WTC11 (cell line): ENCODE measurements around the gene TBC1D23.

Experiments used
- CREM ChIP-seq: sonication (generic); formaldehyde crosslinking; IDR thresholded peaks from 2 replicates; pipeline ENCODE4 v1.8.1; 2022; ENCODE audit warnings: mild to moderate bottlenecking, missing genetic modification reagents, moderate library complexity
- FOXK1 ChIP-seq: sonication (generic); formaldehyde crosslinking; IDR thresholded peaks from 2 replicates; pipeline ENCODE4 v1.8.0; 2022; ENCODE audit warnings: mild to moderate bottlenecking, moderate library complexity, missing genetic modification reagents
- JUN ChIP-seq: sonication (generic); formaldehyde crosslinking; IDR thresholded peaks from 2 replicates; pipeline ENCODE4 v1.8.0; 2023; ENCODE audit warnings: mild to moderate bottlenecking, missing genetic modification reagents
- MYBL2 ChIP-seq: sonication (generic); formaldehyde crosslinking; IDR thresholded peaks from 2 replicates; pipeline ENCODE4 v1.8.1; 2023; ENCODE audit warnings: mild to moderate bottlenecking, moderate library complexity, missing genetic modification reagents
- NR2C2 ChIP-seq: sonication (generic); formaldehyde crosslinking; IDR thresholded peaks from 2 replicates; pipeline ENCODE4 v1.8.0; 2022; ENCODE audit warnings: mild to moderate bottlenecking, missing genetic modification reagents
- TEAD4 ChIP-seq: sonication (generic); formaldehyde crosslinking; IDR thresholded peaks from 2 replicates; pipeline ENCODE4 v1.8.0; 2022; ENCODE audit warnings: mild to moderate bottlenecking, missing genetic modification reagents
- TF ChIP-seq, protein P1 (sequence below): sonication (generic); formaldehyde crosslinking; IDR thresholded peaks from 2 replicates; pipeline ENCODE4 v1.8.1; 2023; ENCODE audit warnings: mild to moderate bottlenecking, missing genetic modification reagents
- TF ChIP-seq, protein P2 (sequence below): fragments of 200-600 bp; IDR thresholded peaks from 2 replicates; pipeline ENCODE4 v1.8.0; 2022; ENCODE audit warnings: antibody characterized with exemption
- TF ChIP-seq, protein P3 (sequence below): sonication (generic); formaldehyde crosslinking; IDR thresholded peaks from 2 replicates; pipeline ENCODE4 v1.8.1; 2023; ENCODE audit warnings: mild to moderate bottlenecking, missing genetic modification reagents
- TF ChIP-seq, protein P4 (sequence below): sonication (generic); formaldehyde crosslinking; IDR thresholded peaks from 2 replicates; pipeline ENCODE4 v1.8.0; 2022; ENCODE audit warnings: mild to moderate bottlenecking, missing genetic modification reagents
- TF ChIP-seq, protein P5 (sequence below): sonication (generic); formaldehyde crosslinking; IDR thresholded peaks from 2 replicates; pipeline ENCODE4 v1.8.0; 2023; ENCODE audit warnings: mild to moderate bottlenecking, missing genetic modification reagents

DNA sequence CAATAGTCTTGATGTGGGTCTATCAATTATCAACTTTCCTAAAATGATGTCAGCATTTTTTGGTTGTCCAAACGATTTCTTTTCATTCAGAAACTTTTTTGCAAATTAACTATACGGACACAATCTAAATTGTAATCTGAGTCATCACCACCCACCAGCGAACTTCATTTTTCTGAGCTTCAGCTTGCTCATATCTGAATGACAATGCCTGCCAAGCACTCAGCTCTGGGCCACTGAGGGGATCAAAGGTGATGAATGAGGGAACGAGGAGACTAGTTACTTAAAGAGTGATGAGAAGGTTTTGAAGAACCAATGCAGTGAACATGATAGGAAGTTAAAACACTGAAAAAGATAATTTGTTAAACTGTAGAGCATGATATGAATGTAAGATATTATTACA lies 14.9 kb upstream of the TBC1D23 start:
- TF ChIP-seq CREM (CRISPR knock-in tag) (no peak), MYBL2 (CRISPR knock-in tag) (no peak), TEAD4 (CRISPR knock-in tag) (no peak), FOXK1 (CRISPR knock-in tag) (no peak), JUN (CRISPR knock-in tag) (no peak), NR2C2 (CRISPR knock-in tag) (no peak)
- TF ChIP-seq, protein P1, sequence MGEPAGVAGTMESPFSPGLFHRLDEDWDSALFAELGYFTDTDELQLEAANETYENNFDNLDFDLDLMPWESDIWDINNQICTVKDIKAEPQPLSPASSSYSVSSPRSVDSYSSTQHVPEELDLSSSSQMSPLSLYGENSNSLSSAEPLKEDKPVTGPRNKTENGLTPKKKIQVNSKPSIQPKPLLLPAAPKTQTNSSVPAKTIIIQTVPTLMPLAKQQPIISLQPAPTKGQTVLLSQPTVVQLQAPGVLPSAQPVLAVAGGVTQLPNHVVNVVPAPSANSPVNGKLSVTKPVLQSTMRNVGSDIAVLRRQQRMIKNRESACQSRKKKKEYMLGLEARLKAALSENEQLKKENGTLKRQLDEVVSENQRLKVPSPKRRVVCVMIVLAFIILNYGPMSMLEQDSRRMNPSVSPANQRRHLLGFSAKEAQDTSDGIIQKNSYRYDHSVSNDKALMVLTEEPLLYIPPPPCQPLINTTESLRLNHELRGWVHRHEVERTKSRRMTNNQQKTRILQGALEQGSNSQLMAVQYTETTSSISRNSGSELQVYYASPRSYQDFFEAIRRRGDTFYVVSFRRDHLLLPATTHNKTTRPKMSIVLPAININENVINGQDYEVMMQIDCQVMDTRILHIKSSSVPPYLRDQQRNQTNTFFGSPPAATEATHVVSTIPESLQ = no peak
- TF ChIP-seq, protein P2, sequence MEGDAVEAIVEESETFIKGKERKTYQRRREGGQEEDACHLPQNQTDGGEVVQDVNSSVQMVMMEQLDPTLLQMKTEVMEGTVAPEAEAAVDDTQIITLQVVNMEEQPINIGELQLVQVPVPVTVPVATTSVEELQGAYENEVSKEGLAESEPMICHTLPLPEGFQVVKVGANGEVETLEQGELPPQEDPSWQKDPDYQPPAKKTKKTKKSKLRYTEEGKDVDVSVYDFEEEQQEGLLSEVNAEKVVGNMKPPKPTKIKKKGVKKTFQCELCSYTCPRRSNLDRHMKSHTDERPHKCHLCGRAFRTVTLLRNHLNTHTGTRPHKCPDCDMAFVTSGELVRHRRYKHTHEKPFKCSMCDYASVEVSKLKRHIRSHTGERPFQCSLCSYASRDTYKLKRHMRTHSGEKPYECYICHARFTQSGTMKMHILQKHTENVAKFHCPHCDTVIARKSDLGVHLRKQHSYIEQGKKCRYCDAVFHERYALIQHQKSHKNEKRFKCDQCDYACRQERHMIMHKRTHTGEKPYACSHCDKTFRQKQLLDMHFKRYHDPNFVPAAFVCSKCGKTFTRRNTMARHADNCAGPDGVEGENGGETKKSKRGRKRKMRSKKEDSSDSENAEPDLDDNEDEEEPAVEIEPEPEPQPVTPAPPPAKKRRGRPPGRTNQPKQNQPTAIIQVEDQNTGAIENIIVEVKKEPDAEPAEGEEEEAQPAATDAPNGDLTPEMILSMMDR = no peak
- TF ChIP-seq, protein P3, sequence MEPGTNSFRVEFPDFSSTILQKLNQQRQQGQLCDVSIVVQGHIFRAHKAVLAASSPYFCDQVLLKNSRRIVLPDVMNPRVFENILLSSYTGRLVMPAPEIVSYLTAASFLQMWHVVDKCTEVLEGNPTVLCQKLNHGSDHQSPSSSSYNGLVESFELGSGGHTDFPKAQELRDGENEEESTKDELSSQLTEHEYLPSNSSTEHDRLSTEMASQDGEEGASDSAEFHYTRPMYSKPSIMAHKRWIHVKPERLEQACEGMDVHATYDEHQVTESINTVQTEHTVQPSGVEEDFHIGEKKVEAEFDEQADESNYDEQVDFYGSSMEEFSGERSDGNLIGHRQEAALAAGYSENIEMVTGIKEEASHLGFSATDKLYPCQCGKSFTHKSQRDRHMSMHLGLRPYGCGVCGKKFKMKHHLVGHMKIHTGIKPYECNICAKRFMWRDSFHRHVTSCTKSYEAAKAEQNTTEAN (CRISPR knock-in tag) = no peak
- TF ChIP-seq, protein P4, sequence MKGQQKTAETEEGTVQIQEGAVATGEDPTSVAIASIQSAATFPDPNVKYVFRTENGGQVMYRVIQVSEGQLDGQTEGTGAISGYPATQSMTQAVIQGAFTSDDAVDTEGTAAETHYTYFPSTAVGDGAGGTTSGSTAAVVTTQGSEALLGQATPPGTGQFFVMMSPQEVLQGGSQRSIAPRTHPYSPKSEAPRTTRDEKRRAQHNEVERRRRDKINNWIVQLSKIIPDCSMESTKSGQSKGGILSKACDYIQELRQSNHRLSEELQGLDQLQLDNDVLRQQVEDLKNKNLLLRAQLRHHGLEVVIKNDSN (CRISPR knock-in tag) = no peak
- TF ChIP-seq, protein P5, sequence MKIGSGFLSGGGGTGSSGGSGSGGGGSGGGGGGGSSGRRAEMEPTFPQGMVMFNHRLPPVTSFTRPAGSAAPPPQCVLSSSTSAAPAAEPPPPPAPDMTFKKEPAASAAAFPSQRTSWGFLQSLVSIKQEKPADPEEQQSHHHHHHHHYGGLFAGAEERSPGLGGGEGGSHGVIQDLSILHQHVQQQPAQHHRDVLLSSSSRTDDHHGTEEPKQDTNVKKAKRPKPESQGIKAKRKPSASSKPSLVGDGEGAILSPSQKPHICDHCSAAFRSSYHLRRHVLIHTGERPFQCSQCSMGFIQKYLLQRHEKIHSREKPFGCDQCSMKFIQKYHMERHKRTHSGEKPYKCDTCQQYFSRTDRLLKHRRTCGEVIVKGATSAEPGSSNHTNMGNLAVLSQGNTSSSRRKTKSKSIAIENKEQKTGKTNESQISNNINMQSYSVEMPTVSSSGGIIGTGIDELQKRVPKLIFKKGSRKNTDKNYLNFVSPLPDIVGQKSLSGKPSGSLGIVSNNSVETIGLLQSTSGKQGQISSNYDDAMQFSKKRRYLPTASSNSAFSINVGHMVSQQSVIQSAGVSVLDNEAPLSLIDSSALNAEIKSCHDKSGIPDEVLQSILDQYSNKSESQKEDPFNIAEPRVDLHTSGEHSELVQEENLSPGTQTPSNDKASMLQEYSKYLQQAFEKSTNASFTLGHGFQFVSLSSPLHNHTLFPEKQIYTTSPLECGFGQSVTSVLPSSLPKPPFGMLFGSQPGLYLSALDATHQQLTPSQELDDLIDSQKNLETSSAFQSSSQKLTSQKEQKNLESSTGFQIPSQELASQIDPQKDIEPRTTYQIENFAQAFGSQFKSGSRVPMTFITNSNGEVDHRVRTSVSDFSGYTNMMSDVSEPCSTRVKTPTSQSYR (CRISPR knock-in tag) = no peak
